Measurements from ENCODE around the gene BRD1.

The BRD1 gene

DNA sequence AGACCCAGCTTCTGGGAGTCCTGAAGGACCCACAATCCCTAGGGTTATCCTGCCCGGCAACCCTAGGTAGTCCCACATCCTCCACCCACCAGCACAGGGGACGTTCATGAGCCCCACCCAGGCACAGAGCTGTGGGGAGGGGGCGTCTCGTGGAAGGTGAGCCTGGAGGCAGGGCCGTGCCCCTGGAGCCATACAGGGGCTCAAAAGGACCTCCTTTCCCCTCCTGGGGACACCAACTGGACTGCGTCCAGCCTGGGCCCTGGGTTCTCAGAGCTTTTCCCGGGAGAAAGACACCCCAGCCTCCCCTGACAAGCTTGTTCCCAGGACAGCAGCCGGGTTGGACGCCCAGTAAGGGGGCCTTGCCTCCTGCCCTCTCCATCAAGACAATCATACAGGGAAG lies 78.4 kb downstream of the BRD1 start:
- no peak for DNase-seq

DNA sequence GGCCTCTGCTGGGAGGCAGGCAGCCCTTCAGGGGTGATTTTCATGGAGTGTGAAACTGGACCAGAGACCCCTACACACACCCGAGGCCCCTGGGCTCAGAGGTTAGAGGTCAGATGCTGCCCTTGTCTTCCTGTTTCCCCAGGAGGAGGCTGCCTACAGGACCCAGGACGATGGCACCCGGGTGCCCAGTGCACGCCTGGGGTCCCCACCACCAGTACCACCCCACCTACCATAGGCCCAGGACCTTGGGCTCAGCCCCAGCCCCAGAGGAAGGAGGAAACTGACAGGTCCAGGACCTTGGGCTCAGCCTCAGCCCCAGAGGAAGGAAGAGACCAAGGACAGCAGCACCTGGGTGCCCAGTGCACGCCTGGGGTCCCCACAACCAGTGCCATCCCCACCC lies 79.2 kb downstream of the BRD1 start:
- no peak for DNase-seq

DNA sequence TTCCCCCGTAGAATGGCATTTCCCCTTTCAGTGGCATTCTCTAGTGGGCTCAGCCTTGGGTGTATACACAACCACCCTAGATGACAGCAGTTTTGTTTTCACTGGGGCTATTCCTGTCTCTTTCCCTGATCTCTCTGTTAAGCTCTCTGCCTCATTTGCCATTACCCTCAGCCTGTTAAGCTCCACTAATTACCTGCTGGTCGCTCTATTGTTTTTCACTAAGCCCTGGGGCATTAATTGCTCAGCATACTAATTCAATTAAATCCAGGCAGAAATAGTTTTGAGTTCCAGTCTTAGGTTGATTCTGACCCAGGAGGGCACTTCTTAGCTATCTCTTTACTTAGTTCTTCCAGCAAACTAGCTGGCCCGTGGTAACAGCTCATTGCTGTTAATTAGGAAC lies 80.0 kb downstream of the BRD1 start:
- DNase-seq: no peak

DNA sequence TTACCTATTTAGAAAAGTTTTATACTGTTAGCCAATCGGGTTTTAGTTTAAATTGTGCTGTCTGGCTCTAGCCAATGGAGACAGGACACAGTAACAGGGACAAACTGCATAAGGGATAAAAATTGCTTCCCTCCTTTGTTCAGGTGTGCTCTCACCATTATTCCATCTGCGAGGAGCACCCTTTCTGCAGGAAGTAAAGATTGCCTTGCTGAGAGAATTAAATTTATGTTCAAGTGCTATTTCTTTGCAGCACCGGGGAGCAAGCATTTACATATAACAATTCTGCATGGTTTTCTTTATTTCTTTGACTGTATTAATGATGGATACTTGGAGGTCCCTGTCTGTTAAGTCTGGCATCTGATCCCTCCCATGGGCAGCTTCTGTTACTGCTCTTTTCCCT lies 80.5 kb downstream of the BRD1 start:
- DNase-seq: no peak

DNA sequence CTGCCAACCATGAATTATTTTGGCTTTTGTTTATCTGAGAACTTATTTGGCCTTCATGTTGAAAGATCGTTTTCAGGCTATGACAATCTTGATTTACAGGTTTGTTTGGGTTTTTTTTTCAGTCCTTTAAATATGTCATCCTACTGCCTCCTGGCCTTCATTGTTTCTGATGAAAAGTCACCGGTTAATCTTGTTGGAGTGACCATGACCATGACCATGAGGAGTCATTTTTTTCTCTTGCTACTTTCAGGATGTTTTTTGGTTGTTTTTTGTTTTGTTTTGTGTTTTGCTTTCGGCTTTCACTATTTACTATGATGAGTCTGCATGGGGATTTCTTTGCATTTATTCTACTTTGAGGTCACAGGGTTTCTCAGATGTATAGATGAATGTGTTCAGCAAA lies 81.6 kb downstream of the BRD1 start:
- DNase-seq: no peak

DNA sequence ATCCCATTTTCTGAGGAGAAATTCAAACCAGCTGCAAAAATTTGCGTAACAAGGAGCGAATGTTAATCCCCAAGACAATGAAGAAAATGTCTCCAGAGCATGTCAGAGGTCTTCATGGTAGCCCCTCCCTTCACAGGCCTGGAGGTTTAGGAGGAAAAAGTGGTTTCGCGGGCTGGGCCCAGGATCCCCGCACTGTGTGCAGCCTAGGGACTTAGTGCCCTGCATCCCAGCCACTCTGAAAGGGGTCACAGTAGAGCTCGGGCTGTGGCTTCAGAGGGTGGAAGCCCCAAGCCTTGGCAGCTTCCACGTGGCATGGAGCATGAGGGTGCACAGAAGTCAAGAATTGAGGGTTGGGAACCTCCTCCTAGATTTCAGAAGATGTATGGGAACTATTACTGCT lies 87.4 kb downstream of the BRD1 start:
- DNase-seq: no peak

DNA sequence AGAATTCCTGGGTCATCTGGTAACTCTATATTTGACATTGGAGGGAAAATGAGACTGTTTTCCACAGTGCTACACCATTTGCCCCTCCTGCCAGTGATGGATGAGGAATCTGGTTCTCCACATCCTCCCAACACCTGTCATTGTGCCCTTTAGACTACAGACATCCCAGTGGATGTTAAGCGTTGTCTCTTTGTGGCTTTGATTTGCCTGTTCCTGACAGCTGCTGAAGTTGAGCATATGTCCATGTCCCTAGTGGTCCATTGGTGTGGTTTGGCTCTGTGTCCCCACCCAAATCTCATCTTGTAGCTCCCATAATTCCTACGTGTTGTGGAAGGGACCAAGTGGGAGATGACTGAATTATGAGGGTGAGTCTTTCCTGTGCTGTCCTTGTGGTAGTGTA lies 88.5 kb downstream of the BRD1 start:
- DNase-seq: no peak

DNA sequence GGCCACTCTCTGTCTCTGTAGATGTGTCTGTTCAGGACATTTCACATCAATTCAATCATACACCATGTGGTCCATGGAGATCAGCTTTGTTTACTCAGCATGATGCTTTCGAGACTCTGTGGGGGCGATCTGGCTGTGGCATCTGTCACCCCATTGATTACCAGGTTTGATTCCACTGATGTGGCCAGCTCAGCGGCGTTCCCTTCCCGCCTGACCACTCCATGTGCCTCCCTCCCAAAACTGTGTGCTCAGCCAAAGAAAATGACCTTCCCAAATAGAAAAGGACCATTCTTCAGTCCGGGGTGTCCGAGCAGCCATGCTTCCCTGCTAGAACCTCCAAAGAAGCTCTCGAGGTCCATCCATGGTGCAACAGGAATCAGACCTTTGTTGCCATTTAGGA lies 89.1 kb downstream of the BRD1 start:
- DNase-seq: no peak

DNA sequence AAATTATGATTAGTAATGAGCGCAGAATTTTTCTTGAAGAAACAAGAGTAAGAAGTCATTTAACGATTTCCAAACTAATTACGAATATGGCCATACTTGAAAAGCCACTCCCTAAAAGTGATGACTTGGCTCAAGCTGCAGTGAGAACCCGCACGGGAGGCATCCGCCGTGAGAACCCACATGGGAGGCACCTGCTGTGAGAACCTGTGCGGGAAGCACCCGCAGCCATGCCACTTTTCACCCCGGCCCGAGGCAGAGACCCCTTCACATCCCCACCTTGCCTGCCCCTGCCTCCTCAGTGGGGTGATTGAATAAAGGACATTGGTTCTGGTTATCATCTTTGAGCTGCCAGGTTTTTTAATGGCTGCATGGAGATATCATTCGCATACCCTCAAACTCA lies 89.7 kb downstream of the BRD1 start:
- no peak for DNase-seq

DNA sequence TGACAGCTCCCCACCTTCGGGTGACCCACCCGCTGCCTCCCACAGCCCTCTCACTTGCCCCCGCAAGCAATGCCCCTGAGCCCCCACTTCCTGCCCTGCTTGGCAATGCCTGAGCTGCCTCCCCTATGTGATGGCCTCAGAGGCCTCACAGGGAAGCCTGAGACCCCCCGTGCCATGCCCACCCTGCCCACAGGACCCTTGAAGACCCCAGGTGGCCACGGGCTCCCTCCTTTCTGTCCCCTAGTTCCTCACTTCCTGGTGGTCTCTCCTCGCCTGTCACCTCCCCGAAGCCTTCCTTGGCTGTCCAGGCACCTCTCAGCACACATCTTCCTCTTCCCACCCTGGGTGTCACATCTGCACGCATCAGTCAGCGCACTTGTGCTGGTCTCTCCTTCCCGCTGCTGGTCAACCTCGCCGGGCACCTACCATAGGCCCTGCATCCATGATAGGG lies 90.5 kb downstream of the BRD1 start:
- no peak for DNase-seq

DNA sequence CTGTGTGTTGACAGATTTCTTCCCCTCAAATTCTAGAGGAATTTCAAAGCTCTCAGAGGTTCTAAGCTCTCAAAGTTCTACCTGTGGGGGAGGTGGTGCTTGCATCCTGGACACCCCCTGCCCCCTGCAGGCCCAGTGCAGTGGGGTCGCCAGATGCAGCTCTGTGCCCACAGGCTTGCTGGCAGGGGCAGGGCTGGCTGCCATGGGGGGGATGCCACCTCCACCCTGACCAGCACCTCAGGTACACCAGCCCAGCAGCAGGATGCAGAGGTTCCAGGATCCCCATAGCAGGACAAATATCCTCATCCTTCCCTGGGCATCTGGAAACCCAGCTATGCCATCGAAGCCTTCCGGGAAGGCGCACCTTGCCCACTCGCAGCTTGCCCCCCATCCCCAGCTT lies 91.1 kb downstream of the BRD1 start:
- no peak for DNase-seq

DNA sequence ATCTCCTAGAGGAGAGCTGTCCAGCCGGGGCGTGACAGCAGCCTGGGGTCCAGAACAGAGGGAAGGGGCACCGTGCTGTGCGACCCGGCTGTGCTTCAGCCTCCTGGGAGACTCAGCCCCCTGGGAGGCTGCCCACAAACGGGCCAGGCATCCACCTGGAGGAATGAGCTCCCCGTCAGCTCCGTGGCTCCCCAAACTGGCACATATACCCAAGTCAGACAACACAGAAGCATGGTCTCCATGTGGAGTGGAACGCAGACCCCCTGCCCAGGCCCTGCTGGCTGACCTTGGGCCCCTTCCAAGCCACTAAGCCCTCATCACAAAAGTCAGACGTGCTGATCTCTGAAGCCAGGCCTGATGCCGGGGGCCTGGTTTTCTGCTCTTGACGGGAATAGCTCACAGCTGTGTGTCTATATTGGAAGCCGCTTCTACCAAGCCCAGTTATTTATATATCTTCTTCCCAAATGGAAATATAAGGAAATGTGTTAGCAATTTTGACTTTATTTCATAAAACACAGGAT lies 91.7 kb downstream of the BRD1 start:
- no peak for DNase-seq

DNA sequence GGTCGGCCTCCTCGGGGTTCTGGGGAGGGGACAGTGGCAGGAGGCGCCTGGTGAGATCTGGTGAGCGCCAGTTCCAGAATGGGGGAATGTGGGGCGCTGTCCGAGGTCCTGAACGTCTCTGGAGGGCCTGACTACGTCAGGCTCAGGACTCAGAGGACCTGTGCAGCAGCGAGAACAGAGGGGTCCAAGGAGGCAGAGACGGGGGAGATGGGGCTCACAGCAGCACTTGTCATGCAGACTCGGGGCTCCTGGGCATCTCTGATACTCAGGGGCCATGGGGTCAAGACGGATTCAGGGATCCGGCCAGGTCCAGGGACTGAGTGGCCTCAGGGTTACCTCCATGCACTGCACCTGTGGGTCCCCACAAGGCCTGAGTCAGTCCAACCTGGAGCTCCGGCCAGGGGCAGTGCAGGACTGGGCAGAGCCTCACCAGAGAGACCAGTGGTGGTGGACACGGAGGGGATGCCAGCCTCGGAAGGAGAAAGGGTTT lies 92.2 kb downstream of the BRD1 start:
- no peak for DNase-seq

DNA sequence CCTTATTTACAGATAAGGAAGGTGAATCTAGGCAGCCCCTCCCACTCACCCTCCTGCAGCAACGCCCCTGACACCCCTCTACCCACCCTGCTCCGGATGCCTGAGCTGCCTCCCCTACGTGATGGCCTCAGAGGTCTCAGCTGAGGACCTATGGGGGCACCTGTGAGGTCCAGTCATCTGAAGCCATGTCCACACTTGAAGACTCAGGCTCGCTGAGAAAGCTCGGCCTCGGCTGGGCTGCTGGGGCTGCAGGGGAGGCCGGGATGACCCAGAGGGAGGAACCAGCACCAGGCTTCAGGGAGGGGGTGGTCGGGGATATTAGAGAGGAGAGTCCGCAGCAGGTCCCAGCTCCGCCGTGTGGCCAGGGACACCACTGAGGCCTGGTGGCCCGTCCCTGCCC lies 92.8 kb downstream of the BRD1 start:
- DNase-seq: no peak

DNA sequence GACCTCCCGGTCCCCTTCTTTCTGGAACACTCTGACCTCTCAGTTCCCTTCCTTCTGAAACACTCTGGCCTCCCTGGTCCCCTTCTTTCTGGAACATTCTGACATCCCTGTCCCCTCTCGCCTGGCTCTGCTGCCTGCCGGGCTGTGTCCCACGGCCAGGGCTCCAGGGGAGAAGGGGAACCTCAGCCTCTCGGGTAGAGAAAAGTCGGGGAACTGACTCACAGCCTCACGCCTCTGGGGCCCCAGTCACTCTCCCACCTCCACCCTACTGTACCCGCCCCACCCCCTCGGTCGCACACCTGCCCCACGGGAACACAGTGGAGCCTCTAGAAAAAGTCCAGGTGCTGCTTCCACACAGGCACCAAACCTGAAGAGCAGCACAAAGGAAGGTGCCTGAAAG lies 93.3 kb downstream of the BRD1 start:
- no peak for DNase-seq

DNA sequence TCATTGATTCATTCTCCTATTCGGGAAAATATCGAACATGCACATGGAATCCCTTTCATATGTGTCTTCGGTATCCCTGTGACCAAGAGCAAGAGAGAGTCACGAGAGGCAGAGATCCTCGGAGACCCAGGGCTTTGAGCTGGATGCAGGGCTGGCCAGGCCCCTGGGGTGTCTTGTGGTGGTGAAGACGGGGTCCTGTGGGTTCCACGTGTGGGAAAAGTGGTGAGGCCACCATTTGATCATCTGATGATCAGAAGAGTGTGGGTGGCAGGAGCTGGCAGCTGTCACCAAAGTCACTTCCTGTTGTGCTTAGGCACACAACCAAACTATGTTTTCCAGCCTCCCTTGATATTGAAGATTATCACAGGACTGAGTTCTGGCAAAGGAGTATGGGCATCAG lies 94.0 kb downstream of the BRD1 start:
- no peak for DNase-seq

DNA sequence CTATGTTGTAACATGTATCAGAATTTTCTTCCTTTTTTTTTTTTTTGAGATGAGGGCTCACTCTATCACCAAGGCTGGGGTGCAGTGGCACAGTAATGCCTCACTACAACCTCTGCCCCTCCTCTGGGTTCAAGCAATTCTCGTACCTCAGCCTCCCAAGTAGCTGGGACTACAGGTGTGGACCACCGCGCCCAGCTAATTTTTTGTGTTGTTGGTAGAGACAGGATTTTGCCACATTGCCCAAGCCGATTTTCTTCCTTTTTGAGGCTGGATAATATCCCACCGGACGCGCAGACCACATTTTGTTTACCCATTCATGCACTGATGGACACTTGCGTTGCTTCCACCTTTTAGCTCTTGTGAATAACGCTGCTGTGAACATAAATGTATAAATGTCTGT lies 97.0 kb downstream of the BRD1 start:
- no peak for DNase-seq

DNA sequence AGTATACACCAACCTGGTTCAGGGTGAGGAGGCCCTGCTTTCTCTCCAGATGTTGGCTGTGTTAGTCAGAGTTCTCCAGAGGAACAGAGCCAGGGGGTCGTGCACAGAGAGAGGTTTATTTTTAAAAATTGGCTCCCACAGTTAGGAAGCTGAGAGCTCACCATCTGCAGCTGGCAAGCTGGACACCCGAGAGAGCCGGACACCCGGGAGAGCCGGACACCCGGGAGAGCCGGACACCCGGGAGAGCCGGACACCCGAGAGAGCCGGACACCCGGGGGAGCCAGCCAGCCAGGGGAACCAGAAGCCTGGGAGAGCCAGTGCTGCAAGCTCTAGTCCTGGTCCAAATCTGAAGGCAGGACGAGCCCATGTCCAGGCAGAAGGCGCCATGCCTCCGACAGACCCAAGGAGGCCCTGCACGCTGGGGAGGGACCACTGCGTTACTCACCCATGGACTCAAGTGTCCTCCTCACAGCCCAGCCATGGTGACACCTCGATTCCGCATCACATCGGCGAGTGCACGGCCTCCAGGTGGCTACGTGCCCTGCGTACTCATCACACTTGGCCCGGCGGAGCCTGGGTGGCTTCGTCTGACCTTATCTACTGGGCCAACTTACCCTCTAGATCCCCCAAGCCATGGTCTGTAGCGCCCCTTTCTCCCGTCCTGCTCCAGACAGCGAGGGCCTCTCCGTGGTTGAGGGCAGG lies 99.0 kb downstream of the BRD1 start:
- no peak for DNase-seq

DNA sequence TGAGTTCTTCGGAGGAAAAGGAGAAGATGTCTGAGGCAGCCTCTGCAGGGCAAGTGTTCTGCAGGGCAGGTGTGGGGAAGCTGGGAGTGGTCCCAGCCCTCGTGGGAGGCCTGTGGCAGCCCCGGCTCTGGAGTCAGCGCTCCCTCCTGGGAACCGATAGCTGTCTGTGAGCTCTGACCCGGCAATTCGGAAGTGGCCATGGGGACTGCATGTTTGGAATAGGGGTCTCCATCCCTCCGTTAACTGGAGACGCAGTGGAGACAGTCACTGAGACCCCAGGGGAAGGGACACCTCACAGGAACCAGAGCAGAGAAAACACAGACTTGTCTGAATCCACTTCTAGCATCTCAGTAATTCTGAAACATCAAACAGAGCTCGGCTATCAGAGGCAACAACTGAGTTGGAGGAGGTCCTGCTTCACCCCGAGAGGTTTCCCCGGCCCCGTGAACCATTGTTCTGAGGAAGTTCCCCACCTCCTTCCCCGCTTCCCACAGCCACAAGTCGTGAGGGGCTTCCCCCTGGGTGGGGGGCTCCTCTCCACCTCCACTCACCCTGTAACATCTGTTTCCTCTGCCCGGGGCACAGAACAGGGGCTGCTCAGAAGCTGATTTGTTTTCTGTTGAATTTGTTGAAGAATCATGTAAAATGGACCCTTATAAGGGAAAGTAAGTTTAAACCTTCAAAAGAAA lies 99.6 kb downstream of the BRD1 start:
- DNase-seq: no peak

DNA sequence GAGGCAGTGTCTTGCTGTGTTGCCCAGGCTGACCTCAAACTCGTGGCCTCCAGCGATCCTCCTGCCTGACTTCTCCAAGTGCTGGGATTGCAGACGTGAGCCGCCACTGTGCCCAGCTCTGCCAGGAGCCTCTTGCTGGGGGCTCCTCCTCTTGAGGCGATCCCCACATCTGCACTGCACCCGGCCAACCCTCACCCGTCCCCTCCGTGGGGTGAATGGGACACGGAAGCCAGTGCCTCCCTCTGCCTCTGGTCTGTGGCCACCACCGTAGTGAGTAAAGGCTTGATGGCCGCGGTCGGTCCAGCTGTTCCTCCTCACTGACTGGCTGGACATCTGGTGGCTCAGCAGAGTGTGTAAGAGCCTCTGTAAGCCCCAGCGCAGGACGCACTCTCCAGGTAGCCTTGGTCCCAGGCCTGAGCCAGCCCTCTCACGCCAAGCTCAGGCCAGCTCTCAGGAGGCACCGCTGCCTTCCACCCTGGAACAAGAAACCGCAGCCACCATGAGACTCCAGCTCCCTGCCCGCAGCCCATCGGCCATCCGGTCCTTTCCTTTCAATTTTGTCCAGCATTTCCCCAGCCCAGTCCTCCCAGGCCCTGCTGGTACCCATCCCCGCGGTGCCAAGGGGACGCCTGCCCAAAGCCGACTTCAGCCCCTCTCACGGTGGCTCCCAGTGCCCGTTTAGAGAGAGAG lies 100.3 kb downstream of the BRD1 start:
- DNase-seq: no peak

DNA sequence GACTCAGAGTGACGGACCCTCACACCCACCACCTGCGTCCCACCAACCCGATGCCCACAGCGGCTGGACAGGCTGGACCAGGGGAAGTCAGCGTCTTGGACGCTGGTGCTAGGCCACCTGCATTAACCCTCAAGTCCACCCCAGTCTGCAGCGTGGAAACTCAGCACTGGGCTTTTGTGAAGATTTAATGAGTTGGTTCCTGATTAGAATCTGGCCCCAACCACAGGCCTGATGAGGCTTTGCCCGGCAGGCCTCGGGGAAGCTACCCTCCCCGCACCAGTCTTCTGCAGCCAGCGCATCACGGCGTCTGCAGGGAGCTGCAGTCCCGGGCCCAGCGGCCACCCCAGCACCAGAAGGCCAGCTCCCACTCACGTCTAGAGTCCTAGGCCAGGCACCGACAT lies 101.0 kb downstream of the BRD1 start:
- DNase-seq: no peak

DNA sequence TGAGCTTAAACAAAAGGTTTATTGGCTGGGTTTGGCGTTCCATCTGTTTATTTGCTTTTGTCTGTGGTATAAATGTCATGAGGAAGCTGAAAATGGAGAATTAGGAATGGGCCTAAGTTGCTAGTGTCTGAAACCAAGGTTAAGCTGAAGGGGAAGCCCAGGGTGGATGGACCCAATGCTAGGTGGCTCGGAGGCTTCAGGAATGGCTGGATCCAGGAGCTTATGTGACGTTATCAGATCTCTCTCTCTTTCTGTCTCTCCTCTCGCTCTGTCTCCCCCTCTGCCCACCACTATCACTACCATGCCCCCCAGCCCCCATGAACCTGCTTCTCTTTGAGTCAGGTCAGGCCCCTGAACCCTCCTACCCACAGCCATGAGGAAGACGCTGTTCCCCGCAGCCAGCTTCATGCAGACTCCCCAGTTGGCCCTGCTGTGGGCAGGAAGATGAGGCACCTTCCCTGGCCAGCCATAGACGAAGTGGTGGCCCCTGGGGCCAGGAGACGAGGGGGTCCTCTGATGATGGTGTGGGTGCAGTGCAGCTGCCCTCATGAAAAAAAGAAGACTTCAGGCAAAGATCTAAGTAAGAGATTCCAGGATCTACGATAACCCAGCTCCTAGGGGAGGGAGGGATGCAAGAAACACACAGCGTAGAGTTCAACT lies 101.5 kb downstream of the BRD1 start:
- DNase-seq: no peak

DNA sequence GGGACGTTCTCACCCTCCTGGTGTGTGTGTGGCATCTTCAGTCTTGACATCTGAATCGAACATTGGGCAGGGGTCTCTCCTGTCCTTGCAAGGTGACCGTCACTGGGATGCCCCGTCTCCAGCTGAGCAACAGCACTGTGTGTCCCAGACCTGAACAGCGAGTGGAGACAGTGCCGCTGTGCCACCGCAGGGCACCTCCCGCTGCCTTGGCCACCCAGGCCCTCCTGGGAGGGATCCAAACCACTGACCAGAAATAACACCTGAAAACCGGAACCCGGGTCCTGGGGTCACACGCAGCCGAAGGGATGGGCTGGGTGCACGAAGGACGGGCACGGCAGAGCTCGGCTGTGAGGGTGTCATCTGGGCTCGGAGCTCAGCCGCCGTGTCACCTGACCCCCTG lies 102.2 kb downstream of the BRD1 start:
- DNase-seq: no peak

All from CD4-positive, alpha-beta T cell treated with Interleukin-17A for 1 hour (primary cell).